OCI-LY3 (cell line): ENCODE data around the gene C16orf86.

ENCODE experiments used
- H2AFZ ChIP-seq: fragments of 200-600, 300-600 bp; shearing (Covaris generic); 2 replicates; pipeline ENCODE4 v1.6.0; 2014; ENCODE audit warnings: antibody characterized with exemption, low read depth, low read length
- H3K27ac ChIP-seq: fragments of 200-600, 300-600 bp; sonication (generic); 2 replicates; pipeline ENCODE4 v1.5.1; 2014; ENCODE audit warnings: mild to moderate bottlenecking, low read length, moderate library complexity, mixed read lengths
- H3K27me3 ChIP-seq: fragments of 200-600, 300-600 bp; sonication (generic); 2 replicates; pipeline ENCODE4 v1.6.1; 2014; ENCODE audit warnings: low read depth, low read length, mixed read lengths
- H3K36me3 ChIP-seq: fragments of 200-600, 300-600 bp; sonication (generic); replicated peaks from 2 replicates; pipeline ENCODE3; 2014; ENCODE audit warnings: low read depth, low read length, mixed read lengths
- H3K4me1 ChIP-seq: fragments of 300-600, 200-600 bp; sonication (generic); 2 replicates; pipeline ENCODE4 v1.6.1; 2014; ENCODE audit warnings: low read length, mixed read lengths
- H3K4me2 ChIP-seq: fragments of 200-600, 300-600 bp; sonication (generic); 2 replicates; pipeline ENCODE4 v1.6.1; 2014; ENCODE audit warnings: low read length, mixed read lengths
- H3K4me3 ChIP-seq: fragments of 300-600, 200-600 bp; sonication (generic); 2 replicates; pipeline ENCODE4 v1.5.1; 2014; ENCODE audit warnings: antibody characterized with exemption, mild to moderate bottlenecking, low read length, moderate library complexity
- H3K79me2 ChIP-seq: fragments of 300-600, 200-600 bp; shearing (Covaris generic); 2 replicates; pipeline ENCODE4 v1.6.1; 2014; ENCODE audit warnings: mild to moderate bottlenecking, low read length, mixed read lengths
- H3K9ac ChIP-seq: fragments of 300-600, 200-600 bp; shearing (Covaris generic); 2 replicates; pipeline ENCODE4 v1.6.0; 2014; ENCODE audit warnings: mild to moderate bottlenecking, low read length, moderate library complexity
- H3K9me3 ChIP-seq: fragments of 200-600, 300-600 bp; shearing (Covaris generic); 2 replicates; pipeline ENCODE4 v1.6.1; 2014; ENCODE audit warnings: low read length, mixed read lengths; ENCODE audit not compliant: insufficient read depth
- H4K20me1 ChIP-seq: fragments of 200-600, 300-600 bp; sonication (generic); 2 replicates; pipeline ENCODE4 v1.6.1; 2016; ENCODE audit warnings: low read length, mixed read lengths; ENCODE audit not compliant: insufficient read depth
- EZH2phosphoT487 ChIP-seq: fragments of 200-600 bp; shearing (Covaris generic); IDR thresholded peaks from 2 replicates; pipeline ENCODE4 v1.6.1; 2018; ENCODE audit warnings: antibody characterized with exemption, mixed run types, low read depth
- TF ChIP-seq, protein P1 (sequence below): fragments of 200-600, 300-600 bp; sonication (generic); IDR thresholded peaks from 2 replicates; pipeline ENCODE4 v1.5.1; 2014; ENCODE audit warnings: antibody characterized with exemption, low read length, low read depth

The C16orf86 gene

DNA sequence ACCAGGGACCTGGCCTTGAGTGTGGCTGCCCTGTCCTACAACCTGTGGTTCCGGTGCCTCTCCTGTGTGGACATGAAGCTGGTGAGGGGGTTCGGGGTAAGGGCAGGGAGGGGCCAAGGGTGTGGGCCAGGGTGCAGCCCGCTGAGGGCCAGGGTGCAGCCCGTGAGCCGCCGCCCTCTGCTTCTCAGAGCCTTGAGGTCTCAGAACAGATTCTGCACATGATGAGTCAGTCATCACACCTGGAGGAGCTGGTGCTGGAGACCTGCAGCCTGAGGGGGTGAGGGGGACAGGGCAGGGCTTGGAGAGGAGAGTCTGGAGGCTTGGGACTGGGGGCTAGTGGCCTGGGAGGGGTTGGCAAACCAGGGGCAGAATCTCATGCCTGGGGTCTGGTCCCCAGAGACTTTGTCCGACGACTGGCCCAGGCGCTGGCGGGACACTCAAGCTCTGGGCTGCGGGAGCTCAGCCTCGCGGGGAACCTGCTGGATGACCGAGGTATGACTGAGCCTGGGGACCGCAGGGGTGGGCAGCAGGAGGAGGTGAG, 19.4 kb upstream of the C16orf86 start:
- H3K4me1 ChIP-seq: peaks cover 6% of the 10 kb centered on the region; the same call in 1 of the 2 replicates
- no peak overlapping the region for H3K9ac ChIP-seq
- no peaks in the 10 kb centered on the region for H3K27me3 ChIP-seq
- no peak overlapping the region for H3K4me2 ChIP-seq
- no peaks in the 10 kb centered on the region for H4K20me1 ChIP-seq
- H3K9me3 ChIP-seq: no peaks in the 10 kb centered on the region
- TF ChIP-seq, protein P1, sequence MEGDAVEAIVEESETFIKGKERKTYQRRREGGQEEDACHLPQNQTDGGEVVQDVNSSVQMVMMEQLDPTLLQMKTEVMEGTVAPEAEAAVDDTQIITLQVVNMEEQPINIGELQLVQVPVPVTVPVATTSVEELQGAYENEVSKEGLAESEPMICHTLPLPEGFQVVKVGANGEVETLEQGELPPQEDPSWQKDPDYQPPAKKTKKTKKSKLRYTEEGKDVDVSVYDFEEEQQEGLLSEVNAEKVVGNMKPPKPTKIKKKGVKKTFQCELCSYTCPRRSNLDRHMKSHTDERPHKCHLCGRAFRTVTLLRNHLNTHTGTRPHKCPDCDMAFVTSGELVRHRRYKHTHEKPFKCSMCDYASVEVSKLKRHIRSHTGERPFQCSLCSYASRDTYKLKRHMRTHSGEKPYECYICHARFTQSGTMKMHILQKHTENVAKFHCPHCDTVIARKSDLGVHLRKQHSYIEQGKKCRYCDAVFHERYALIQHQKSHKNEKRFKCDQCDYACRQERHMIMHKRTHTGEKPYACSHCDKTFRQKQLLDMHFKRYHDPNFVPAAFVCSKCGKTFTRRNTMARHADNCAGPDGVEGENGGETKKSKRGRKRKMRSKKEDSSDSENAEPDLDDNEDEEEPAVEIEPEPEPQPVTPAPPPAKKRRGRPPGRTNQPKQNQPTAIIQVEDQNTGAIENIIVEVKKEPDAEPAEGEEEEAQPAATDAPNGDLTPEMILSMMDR: no peak
- no peak for TF ChIP-seq EZH2phosphoT487
- H3K36me3 ChIP-seq: peaks cover 10% of the 10 kb centered on the region
- no peak overlapping the region for H2AFZ ChIP-seq
- no peak overlapping the region for H3K27ac ChIP-seq
- H3K4me3 ChIP-seq: no peak overlapping the region
- peaks cover 8% of the 10 kb centered on the region; the same call in 1 of the 2 replicates for H3K79me2 ChIP-seq

DNA sequence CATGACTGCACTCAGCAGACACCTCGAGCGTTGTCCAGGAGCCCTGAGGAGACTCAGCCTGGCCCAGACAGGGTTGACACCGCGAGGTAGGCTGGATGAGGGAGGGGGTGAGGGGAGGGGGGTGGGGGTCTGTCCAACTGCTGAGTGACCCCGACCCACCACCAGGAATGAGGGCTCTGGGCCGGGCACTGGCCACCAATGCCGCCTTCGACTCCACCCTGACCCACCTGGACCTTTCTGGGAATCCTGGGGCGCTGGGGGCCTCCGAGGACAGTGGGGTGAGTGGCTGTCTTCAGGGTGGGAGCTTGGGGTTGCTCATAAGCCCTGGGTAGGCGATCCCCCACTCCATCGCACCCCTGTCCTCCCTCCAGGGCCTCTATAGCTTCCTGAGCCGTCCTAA, 18.9 kb upstream of the C16orf86 start:
- no peak overlapping the region for H2AFZ ChIP-seq
- no peaks in the 10 kb centered on the region for H4K20me1 ChIP-seq
- H3K79me2 ChIP-seq: peaks cover 8% of the 10 kb centered on the region; the same call in 1 of the 2 replicates
- H3K4me3 ChIP-seq: no peak overlapping the region
- no peak overlapping the region for H3K27ac ChIP-seq
- TF ChIP-seq, protein P1: no peak
- no peak for TF ChIP-seq EZH2phosphoT487
- H3K36me3 ChIP-seq: peaks cover 10% of the 10 kb centered on the region
- H3K9ac ChIP-seq: no peak overlapping the region
- no peaks in the 10 kb centered on the region for H3K27me3 ChIP-seq
- H3K4me1 ChIP-seq: peaks cover 6% of the 10 kb centered on the region; the same call in 1 of the 2 replicates
- no peak overlapping the region for H3K4me2 ChIP-seq
- no peaks in the 10 kb centered on the region for H3K9me3 ChIP-seq

DNA sequence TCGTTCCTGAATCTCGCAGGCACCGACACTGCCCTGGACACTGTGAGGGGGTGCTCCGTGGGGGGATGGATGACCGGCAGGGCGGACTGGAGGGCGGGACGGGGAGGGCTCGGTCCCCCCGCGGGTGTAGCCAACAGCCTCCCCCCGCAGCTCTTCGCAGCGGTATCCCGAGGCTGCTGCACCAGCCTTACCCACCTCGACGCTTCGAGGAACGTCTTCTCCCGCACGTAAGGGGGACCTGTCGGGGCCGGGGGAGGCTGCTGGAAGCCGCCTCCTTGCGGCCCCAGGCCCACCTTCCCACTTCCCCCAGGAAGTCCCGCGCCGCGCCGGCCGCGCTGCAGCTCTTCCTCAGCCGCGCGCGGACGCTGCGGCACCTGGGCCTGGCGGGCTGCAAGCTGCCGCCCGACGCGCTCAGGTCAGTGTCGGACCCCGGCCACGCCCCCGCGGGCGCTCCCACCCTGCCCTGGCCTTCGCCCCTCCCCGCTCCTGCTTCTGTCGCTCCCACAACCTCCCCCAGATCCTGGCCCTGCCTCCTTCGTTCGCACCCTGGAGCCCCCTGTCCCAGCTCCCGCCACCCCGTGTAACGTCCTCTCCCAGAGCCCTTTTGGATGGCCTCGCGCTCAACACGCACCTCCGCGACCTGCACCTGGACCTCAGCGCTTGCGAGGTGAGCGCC, 18.4 kb upstream of the C16orf86 start:
- H3K4me1 ChIP-seq: peaks cover 6% of the 10 kb centered on the region; the same call in 1 of the 2 replicates
- peaks cover 8% of the 10 kb centered on the region; the same call in 1 of the 2 replicates for H3K79me2 ChIP-seq
- H2AFZ ChIP-seq: no peak overlapping the region
- TF ChIP-seq, protein P1: no peak
- TF ChIP-seq EZH2phosphoT487: no peak
- peaks cover 11% of the 10 kb centered on the region for H3K36me3 ChIP-seq
- no peaks in the 10 kb centered on the region for H3K9me3 ChIP-seq
- no peak overlapping the region for H3K4me3 ChIP-seq
- no peak overlapping the region for H3K9ac ChIP-seq
- no peak overlapping the region for H3K27ac ChIP-seq
- H4K20me1 ChIP-seq: no peaks in the 10 kb centered on the region
- H3K4me2 ChIP-seq: no peak overlapping the region
- H3K27me3 ChIP-seq: no peaks in the 10 kb centered on the region

DNA sequence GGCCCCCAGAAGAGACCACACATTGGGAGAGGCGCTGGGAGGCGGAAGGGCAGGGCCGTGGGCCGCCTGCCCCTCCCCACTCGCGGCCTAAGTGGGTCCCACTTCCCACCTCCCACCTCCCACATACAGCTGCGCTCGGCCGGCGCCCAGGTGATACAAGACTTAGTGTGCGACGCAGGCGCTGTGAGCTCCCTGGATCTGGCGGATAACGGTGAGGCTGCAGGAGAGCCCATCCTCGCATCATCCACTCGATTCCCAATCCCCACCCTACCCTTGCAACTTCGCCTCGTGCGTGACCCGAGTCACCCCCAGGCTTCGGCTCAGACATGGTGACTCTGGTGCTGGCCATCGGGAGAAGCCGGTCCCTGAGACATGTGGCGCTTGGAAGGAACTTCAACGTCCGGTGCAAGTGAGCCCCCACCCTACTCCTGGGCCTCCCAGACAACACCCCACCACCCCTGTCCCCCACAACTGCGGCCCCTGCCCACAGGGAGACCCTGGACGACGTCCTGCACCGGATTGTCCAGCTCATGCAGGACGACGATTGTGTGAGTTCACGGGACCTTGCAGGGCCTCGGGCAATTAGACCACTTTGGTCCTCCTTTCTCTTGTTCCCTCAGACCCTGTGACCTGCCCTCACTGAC, 17.7 kb upstream of the C16orf86 start:
- Histone ChIP-seq H2AFZ (no peak overlapping the region), H3K27me3 (no peaks in the 10 kb centered on the region), H3K27ac (no peak overlapping the region), H3K36me3 (peaks cover 13% of the 10 kb centered on the region), H4K20me1 (no peaks in the 10 kb centered on the region), H3K4me3 (no peak overlapping the region), H3K4me1 (peaks cover 6% of the 10 kb centered on the region; the same call in 1 of the 2 replicates), H3K79me2 (peaks cover 8% of the 10 kb centered on the region; the same call in 1 of the 2 replicates), H3K9ac (no peak overlapping the region), H3K9me3 (no peaks in the 10 kb centered on the region), H3K4me2 (no peak overlapping the region)
- no peak for TF ChIP-seq EZH2phosphoT487
- TF ChIP-seq, protein P1: no peak
